NCI-H2107 treated with DMSO at 0.1 percent for 48 hours (cell line): Measurements from ENCODE around the gene SRSF6.
"Not testable (repeated sequence)": the region's sequence is repeated elsewhere in the genome, so short reads cannot be mapped to it uniquely, and the experiment has no call there.

Experiments
- DNase-seq: peaks from one replicate; lab custom pipeline; 2025; ENCODE audit not compliant: unreplicated experiment; lab: John Stamatoyannopoulos, UW

Gene SRSF6

GRCh38 chr20:43473381-43473704 is 15.6 kb downstream of the SRSF6 start:
- no peak for DNase-seq

DNA sequence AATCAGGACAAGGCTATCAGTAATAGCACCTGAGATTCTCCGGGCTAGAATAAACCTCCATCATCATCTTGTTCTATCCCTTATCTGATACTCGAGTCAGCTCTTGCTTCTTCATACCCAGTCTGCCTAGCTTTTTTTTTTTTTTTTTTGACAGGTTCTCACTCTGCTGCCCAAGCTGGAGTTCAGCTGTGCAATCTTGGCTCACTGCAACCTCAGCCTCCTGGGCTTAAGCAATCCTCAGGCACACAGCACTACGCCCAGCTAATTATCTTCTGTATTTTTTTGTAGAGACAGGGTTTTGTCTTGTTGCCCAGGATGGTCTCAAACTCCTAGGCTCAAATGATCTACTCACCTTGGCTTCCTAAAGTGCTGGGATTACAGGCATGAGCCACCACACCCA is 19.5 kb downstream of the SRSF6 start:
- no peak for DNase-seq

DNA sequence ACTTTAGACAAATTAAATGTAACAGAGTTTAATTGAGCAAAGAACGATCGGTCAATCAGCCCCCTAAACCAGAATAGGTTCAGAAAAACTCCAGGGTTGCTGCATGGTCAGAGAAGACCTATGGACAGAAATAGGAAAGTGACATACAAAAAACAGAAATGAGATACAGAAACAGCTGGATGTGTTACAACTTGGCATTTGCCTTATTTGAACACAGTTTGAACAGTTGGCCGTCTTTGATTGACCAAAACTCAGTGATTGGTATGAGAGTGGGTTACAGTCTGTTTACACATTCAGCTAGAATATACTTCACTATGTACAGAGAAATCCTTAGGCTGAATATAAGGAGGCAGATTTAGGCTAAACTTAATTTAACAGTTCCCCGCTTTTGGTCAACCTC is 19.9 kb downstream of the SRSF6 start:
- DNase-seq, result no peak

DNA sequence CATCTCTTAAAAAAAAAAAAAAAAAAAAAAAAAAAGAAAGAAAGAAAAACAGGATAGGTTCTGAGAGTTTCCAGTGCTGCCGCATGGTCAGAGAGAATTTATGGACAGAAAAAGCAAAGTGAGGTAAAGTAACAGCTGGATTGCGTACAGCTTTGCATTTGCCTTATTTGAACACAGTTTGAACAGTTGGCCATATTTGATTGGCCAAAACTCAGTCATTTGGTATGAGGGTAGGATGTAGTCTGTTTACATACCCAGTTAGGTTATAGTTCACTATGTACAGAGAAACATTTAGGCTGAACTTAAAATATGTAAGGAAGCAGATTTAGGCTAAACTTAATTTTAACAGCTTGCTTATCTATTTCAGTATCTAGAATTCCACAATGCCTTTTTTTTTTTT is 32.3 kb downstream of the SRSF6 start:
- DNase-seq, result no peak

- DNase-seq, result no peak
These were observed 34.4 kb downstream of the SRSF6 start for GRCh38 chr20:43492101-43492500.

- no peak for DNase-seq
These were observed 37.7 kb downstream of the SRSF6 start for GRCh38 chr20:43495388-43495787.

DNA sequence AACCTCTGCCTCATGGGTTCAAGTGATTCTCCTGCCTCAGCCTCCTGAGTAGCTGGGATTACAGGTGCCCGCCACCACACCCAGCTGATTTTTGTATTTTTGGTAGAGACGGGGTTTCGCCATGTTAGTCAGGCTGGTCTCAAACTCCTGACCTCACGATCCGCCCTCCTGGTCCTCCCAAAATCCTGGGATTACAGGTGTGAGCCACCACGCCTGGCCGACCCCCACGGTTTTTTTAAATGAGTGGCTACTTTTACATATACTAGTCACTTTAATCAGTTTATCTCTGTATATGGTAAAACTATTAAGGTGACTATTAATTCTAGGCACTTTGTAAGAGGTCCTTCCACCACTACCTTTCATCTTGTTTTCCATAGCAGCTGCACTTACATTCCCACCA is 44.3 kb downstream of the SRSF6 start:
- DNase-seq, result not testable (repeated sequence)

DNA sequence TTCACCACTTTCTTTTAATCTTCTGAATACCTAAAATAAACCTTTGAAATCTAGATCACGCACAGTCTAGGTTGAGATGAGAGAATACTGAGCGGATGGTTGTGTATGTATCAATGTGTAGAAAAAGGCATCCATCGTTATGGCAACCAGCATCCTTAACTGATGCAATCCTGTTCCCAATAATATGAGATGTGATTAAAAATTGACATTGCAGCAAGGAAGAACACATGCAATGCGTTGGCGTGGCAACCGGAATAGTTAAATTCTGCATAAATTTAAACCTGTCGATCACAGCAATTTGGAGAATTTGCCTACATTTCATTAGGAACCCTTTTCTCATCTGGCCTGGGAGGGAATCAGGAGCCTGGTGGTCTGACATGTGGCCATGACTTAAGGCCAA is 48.5 kb downstream of the SRSF6 start:
- DNase-seq, result no peak

- DNase-seq, result no peak
These were observed 49.7 kb downstream of the SRSF6 start, which contains the start of gene L3MBTL1 for GRCh38 chr20:43507150-43508080. Gene L3MBTL1 (plus strand): TSS chr20:43507697. CDS start chr20:43513504, 5,807 bp downstream.

- DNase-seq, result no peak
These were observed 50.4 kb downstream of the SRSF6 start for GRCh38 chr20:43508106-43508505.

GRCh38 chr20:43508604-43509040 is 50.9 kb downstream of the SRSF6 start:
- DNase-seq, result no peak

- no peak for DNase-seq
These were observed 54.2 kb downstream of the SRSF6 start for GRCh38 chr20:43511879-43512278.

DNA sequence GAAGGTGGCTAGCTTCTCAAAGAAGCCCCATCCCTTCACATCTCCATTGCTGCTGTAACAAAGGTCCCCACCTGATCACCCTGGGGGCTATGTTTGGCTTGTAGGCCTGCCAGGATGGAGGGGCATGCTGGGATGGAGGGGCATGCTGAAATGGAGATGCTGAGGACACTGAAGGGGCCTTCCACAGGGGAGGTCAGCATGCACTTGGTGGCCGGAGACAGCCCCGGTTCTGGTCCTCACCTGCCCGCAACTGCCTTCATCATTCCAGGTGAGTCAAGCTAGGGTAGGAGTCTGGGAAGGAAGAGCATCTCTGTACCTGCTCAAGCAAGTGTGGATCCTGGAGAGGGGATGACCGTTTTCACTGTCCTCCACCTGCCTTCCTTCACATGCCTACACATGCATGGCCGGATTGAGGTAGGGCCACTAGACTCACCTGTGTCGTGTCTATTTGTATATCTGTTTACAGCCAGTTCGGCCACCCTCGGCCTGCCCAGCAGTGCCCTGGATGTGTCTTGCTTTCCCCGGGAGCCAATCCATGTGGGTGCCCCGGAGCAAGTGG is 55.8 kb downstream of the SRSF6 start:
- DNase-seq, result no peak
